AG04450 (cell line): Measurements from ENCODE around the gene GLIS1. TPM values are rescaled to one million over a fixed set of nuclear protein-coding genes. Genes with fewer than 3 reads are reported as not detected.

Experiments
- CTCF ChIA-PET: fragments of 300-600, 350-600 bp; formaldehyde crosslinking; extraction: SDS; loops from one replicate; lab custom pipeline; 2022; ENCODE audit warnings: antibody characterized with exemption, inconsistent platforms; lab: Charles Lee
- POLR2A ChIA-PET: fragments of 350-600 bp; formaldehyde crosslinking; extraction: SDS; loops from one replicate; lab custom pipeline; 2021; ENCODE audit warnings: antibody characterized with exemption, inconsistent platforms; lab: Yijun Ruan, JAX
- DNase-seq: peaks from one replicate; pipeline ENCODE4 v3.0.0-alpha.2; 2011; ENCODE audit warnings: low read depth, low spot score
- H3K27ac ChIP-seq: one replicate; pipeline ENCODE4 v1.5.1; 2012; ENCODE audit warnings: low read depth, low read length, control low read depth
- H3K27me3 ChIP-seq: one replicate; pipeline ENCODE4 v1.6.0; 2012; ENCODE audit warnings: low read length; ENCODE audit not compliant: control insufficient read depth, insufficient read depth
- H3K4me3 ChIP-seq: 2 replicates; pipeline ENCODE4 v1.5.1; 2011; ENCODE audit warnings: mild to moderate bottlenecking, low read depth, low read length, control low read depth
- H3K9me3 ChIP-seq: 2 replicates; pipeline ENCODE4 v1.5.1; 2012; ENCODE audit warnings: low read length; ENCODE audit not compliant: control insufficient read depth, insufficient read depth
- CTCF ChIP-seq: IDR thresholded peaks from 2 replicates; pipeline ENCODE4 v1.5.1; 2011; ENCODE audit warnings: low read depth, low read length, control low read depth, inconsistent platforms
- polyA plus RNA-seq: library from polyadenylated mRNA; depleted of rRNA; stranded (reverse); fragments of >200 nt; gene quantifications from 2 replicates; pipeline ENCODE4 v1.2.3, GENCODE V29; 2011

GLIS1 gene
- polyA plus RNA-seq, 1 experiment = 0.77 TPM

GRCh38 chr1:53617851-53618499 is 121.0 kb downstream of the GLIS1 start:
- peak overlapping the region; percentile 73 for H3K27ac ChIP-seq
- TF ChIP-seq CTCF = no peak
- no peaks in the 10 kb centered on the region for H3K9me3 ChIP-seq
- H3K27me3 ChIP-seq = no peaks in the 10 kb centered on the region
- no peak for DNase-seq
- ChIA-PET CTCF (no interaction called here), POLR2A (no interaction called here)
- no peak overlapping the region for H3K4me3 ChIP-seq

GRCh38 chr1:53617382-53617781 is 121.6 kb downstream of the GLIS1 start:
- Histone ChIP-seq H3K27ac (peak overlapping the region; percentile 73), H3K4me3 (no peak overlapping the region), H3K9me3 (no peaks in the 10 kb centered on the region), H3K27me3 (no peaks in the 10 kb centered on the region)
- POLR2A ChIA-PET = no interaction called here
- CTCF ChIA-PET = no interaction called here
- TF ChIP-seq CTCF = no peak
- DNase-seq = peak; percentile 27

GRCh38 chr1:53616927-53617326 is 122.0 kb downstream of the GLIS1 start:
- H3K27me3 ChIP-seq = no peaks in the 10 kb centered on the region
- H3K27ac ChIP-seq = peak overlapping the region; percentile 61
- ChIA-PET POLR2A (no interaction called here), CTCF (no interaction called here)
- DNase-seq = no peak
- TF ChIP-seq CTCF = peak; percentile 35; the same call in 1 of the 2 replicates
- peaks cover under 1% of the 10 kb centered on the region; the same call in 1 of the 2 replicates for H3K9me3 ChIP-seq
- no peak overlapping the region for H3K4me3 ChIP-seq

- POLR2A ChIA-PET = no interaction called here
- Histone ChIP-seq H3K27ac (no peak overlapping the region), H3K9me3 (peaks cover 4% of the 10 kb centered on the region; the same call in 1 of the 2 replicates), H3K27me3 (no peaks in the 10 kb centered on the region), H3K4me3 (no peak overlapping the region)
- CTCF ChIA-PET = no interaction called here
- no peak for DNase-seq
- no peak for TF ChIP-seq CTCF
Observed at GRCh38 chr1:53616511-53616910, 122.5 kb downstream of the GLIS1 start.

- Histone ChIP-seq H3K4me3 (no peak overlapping the region), H3K27me3 (no peaks in the 10 kb centered on the region), H3K27ac (no peak overlapping the region), H3K9me3 (peaks cover 8% of the 10 kb centered on the region; the same call in 1 of the 2 replicates)
- ChIA-PET CTCF (no interaction called here), POLR2A (no interaction called here)
- no peak for TF ChIP-seq CTCF
- DNase-seq = no peak
Observed at GRCh38 chr1:53615101-53615500, 123.9 kb downstream of the GLIS1 start.
